DND-41 (cell line): ENCODE measurements around the gene AJM1.
"Not testable (repeated sequence)": the region's sequence is repeated elsewhere in the genome, so short reads cannot be mapped to it uniquely, and the experiment has no call there.

Experiments used
- ATAC-seq: fragments of 200-7000 bp; cut with Tn5 transposase; 3 replicates; pipeline ENCODE4 v1.9.1; 2021; ENCODE audit warnings: low read depth; ENCODE audit not compliant: insufficient read depth
- DNase-seq: peaks from one replicate; pipeline ENCODE4 v3.0.0-alpha.2; 2020
- H2AFZ ChIP-seq: 2 replicates; pipeline ENCODE4 v1.6.0; 2012; ENCODE audit warnings: low read depth, low read length
- H3K27ac ChIP-seq: 2 replicates; pipeline ENCODE4 v1.5.1; 2012; ENCODE audit warnings: low read length, inconsistent platforms
- H3K27me3 ChIP-seq: fragments of 200-600 bp; sonication (generic); 2 replicates; pipeline ENCODE4 v1.6.0; 2012; ENCODE audit warnings: low read length, mild to moderate bottlenecking, inconsistent platforms; ENCODE audit not compliant: insufficient read depth, poor library complexity
- H3K36me3 ChIP-seq: 2 replicates; pipeline ENCODE4 v1.5.1; 2012; ENCODE audit warnings: low read length, inconsistent platforms; ENCODE audit not compliant: insufficient read depth
- H3K4me1 ChIP-seq: 2 replicates; pipeline ENCODE4 v1.5.1; 2012; ENCODE audit warnings: mild to moderate bottlenecking, low read length; ENCODE audit not compliant: insufficient read depth
- H3K4me2 ChIP-seq: 2 replicates; pipeline ENCODE4 v1.6.0; 2012; ENCODE audit warnings: mild to moderate bottlenecking, moderate library complexity, low read length, inconsistent platforms; ENCODE audit not compliant: insufficient read depth
- H3K4me3 ChIP-seq, 2 experiments: fragments of 200-600 bp in 1 of 2; shearing (Covaris generic) in 1 of 2; 2 replicates each; pipeline ENCODE4 v1.5.1; 2012 to 2016; ENCODE audit warnings: inconsistent platforms in 2 of 2, low read length in 2 of 2, mild to moderate bottlenecking in 2 of 2, low read depth in 1 of 2, moderate library complexity in 1 of 2
- H3K79me2 ChIP-seq: 2 replicates; pipeline ENCODE4 v1.6.0; 2012; ENCODE audit warnings: low read length, inconsistent platforms; ENCODE audit not compliant: insufficient read depth
- H3K9ac ChIP-seq: 2 replicates; pipeline ENCODE4 v1.6.0; 2012; ENCODE audit warnings: low read depth, mild to moderate bottlenecking, inconsistent platforms, low read length, moderate library complexity
- H3K9me3 ChIP-seq: 2 replicates; pipeline ENCODE4 v1.5.1; 2012; ENCODE audit warnings: low read length, moderate library complexity, mild to moderate bottlenecking, inconsistent platforms; ENCODE audit not compliant: insufficient read depth, severe bottlenecking
- H4K20me1 ChIP-seq: 2 replicates; pipeline ENCODE4 v1.6.0; 2012; ENCODE audit warnings: low read length; ENCODE audit not compliant: insufficient read depth
- EZH2 ChIP-seq: IDR thresholded peaks from 3 replicates; pipeline ENCODE4 v1.6.1; 2012; ENCODE audit warnings: borderline replicate concordance, low read depth, mild to moderate bottlenecking, moderate library complexity, low read length, inconsistent platforms; ENCODE audit not compliant: severe bottlenecking
- TF ChIP-seq, protein P1 (sequence below): IDR thresholded peaks from 2 replicates; pipeline ENCODE4 v1.5.1; 2012; ENCODE audit warnings: borderline replicate concordance, low read length, moderate library complexity, mild to moderate bottlenecking; ENCODE audit not compliant: poor library complexity, severe bottlenecking; ENCODE audit errors: extremely low read depth

The AJM1 gene

DNA sequence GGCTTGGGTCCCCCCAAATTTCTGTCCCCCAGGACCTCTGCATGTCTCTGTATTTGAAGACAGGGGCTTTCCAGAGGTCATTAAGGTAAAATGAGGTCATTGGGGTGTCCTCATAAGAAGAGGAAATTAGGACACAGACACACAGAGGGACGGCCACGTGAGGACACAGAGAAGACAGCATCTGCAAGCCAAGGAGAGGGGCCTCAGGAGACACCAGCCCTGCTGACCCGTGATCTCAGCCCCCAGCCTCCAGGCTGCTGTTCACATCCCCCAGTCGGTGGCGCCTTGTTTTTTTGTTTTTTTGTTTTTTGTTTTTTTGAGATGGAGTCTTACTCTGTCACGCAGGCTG, 47.3 kb upstream of the AJM1 start:
- TF ChIP-seq, protein P1, sequence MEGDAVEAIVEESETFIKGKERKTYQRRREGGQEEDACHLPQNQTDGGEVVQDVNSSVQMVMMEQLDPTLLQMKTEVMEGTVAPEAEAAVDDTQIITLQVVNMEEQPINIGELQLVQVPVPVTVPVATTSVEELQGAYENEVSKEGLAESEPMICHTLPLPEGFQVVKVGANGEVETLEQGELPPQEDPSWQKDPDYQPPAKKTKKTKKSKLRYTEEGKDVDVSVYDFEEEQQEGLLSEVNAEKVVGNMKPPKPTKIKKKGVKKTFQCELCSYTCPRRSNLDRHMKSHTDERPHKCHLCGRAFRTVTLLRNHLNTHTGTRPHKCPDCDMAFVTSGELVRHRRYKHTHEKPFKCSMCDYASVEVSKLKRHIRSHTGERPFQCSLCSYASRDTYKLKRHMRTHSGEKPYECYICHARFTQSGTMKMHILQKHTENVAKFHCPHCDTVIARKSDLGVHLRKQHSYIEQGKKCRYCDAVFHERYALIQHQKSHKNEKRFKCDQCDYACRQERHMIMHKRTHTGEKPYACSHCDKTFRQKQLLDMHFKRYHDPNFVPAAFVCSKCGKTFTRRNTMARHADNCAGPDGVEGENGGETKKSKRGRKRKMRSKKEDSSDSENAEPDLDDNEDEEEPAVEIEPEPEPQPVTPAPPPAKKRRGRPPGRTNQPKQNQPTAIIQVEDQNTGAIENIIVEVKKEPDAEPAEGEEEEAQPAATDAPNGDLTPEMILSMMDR: no peak
- no peak for TF ChIP-seq EZH2
- H3K4me2 ChIP-seq: no peak overlapping the region

DNA sequence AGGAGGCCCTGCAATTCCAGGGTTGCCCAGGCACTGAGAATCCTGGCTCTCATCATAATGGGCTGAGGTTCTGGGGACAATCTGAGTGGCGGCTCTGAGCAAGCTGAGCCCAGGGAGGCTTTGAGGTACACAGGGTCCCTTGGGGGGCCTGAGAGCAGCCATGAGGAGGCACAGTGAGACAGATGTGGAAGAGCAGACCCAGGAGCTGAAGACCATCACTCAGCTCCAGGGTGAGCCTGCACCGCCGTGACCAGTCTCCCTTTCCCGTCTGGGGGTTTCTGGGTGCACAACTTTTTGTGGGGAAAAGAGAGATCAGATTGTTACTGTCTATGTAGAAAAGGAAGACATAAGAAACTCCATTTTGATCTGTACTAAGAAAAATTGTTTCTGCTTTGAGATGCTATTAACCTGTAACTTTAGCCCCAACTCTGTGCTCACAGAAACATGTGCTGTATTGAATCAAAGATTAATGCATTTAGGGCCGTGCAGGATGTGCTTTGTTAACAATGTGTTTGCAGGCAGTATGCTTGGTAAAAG, 46.0 kb upstream of the AJM1 start, which contains the start of gene CCDC183:
TSS of gene CCDC183 (plus strand) at position 101 of the 537 bp plus-strand sequence. CDS start at position 161, 60 bp downstream.
- peaks cover 24% of the 10 kb centered on the region for H3K27me3 ChIP-seq
- H3K4me2 ChIP-seq: no peak within 1 kb of the TSS
- DNase-seq: no peak
- H3K4me1 ChIP-seq: peaks cover 41% of the 10 kb centered on the region
- H3K79me2 ChIP-seq: peaks cover 4% of the 10 kb centered on the region; the same call in 1 of the 2 replicates
- H3K4me3 ChIP-seq: no peak within 1 kb of the TSS
- ATAC-seq: no peak
- TF ChIP-seq, protein P1: no peak
- no peak for TF ChIP-seq EZH2
- H2AFZ ChIP-seq: no peak within 1 kb of the TSS
- H3K9ac ChIP-seq: no peak within 1 kb of the TSS
- no peak within 1 kb of the TSS for H3K27ac ChIP-seq
- peaks cover 28% of the 10 kb centered on the region for H4K20me1 ChIP-seq
- no peaks in the 10 kb centered on the region for H3K9me3 ChIP-seq
- H3K36me3 ChIP-seq: peaks cover 8% of the 10 kb centered on the region; the same call in 1 of the 2 replicates

More for the DNA sequence above, 47.3 kb upstream of the AJM1 start:
- Histone ChIP-seq H3K9me3 (no peaks in the 10 kb centered on the region), H3K36me3 (peaks cover 8% of the 10 kb centered on the region; the same call in 1 of the 2 replicates), H3K27me3 (peaks cover 13% of the 10 kb centered on the region), H3K79me2 (peaks cover 4% of the 10 kb centered on the region; the same call in 1 of the 2 replicates), H2AFZ (no peak overlapping the region), H3K4me3 (no peak overlapping the region), H3K27ac (no peak overlapping the region), H4K20me1 (peaks cover 23% of the 10 kb centered on the region), H3K9ac (no peak overlapping the region), H3K4me1 (peaks cover 37% of the 10 kb centered on the region)
- ATAC-seq (no peak), DNase-seq (no peak)

DNA sequence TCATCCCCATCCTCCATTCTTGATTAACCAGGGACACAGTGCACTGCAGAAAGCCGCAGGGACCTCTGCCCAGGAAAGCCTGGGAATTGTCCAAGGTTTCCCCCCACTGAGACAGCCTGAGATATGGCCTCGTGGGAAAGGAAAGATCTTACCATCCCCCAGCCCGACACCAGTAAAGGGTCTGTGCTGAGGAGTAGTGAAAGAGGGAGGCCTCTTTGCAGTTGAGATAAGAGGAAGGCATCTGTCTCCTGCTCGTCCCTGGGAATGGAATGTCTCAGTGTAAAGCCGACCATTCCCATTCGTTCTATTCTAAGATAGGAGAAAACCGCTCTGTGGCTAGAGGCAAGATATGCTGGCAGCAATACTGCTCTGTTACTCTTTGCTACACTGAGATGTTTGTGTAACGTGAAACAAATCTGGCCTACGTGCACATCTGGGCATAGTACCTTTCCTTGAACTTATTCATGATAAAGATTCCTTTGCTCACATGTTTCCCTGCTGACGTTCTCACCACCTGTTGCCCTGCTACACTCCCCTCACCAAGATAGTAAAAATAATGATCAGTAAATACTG, 45.4 kb upstream of the AJM1 start:
- not testable (repeated sequence) for H3K4me3 ChIP-seq, ATAC-seq, H2AFZ ChIP-seq, H3K9ac ChIP-seq, H3K27ac ChIP-seq, H3K4me2 ChIP-seq, H3K36me3 ChIP-seq, DNase-seq, H3K79me2 ChIP-seq, H3K9me3 ChIP-seq
- Histone ChIP-seq H4K20me1 (peaks cover 28% of the 10 kb centered on the region), H3K4me1 (peaks cover 35% of the 10 kb centered on the region), H3K27me3 (peaks cover 26% of the 10 kb centered on the region)

DNA sequence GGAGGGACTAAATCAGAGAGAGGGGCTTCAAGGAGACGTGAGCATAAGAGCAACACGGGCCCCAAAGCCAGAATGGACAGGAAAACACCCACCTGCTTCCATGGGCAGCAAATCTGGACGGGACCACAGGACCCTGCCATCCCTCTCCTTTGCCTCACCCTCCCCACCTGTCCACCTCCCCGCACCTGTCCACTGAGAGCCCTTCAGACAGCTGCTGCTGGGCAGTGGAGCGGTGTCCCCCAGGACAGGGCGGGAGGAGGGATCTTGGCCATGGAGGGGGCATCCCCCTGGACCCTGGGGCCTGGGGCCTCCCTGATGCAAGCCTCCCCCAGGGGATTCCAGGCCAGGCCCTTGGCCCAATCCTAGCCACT, 43.6 kb upstream of the AJM1 start:
- Histone ChIP-seq H3K4me1 (peaks cover 24% of the 10 kb centered on the region), H2AFZ (no peak overlapping the region), H3K9me3 (no peaks in the 10 kb centered on the region), H3K36me3 (no peaks in the 10 kb centered on the region), H4K20me1 (peaks cover 17% of the 10 kb centered on the region; the same call in 1 of the 2 replicates), H3K27me3 (peaks cover 26% of the 10 kb centered on the region), H3K4me2 (no peak overlapping the region), H3K9ac (no peak overlapping the region), H3K27ac (no peak overlapping the region), H3K79me2 (no peaks in the 10 kb centered on the region), H3K4me3 (no peak overlapping the region)
- no peak for ATAC-seq
- DNase-seq: no peak
- TF ChIP-seq EZH2: no peak
- TF ChIP-seq, protein P1: no peak
